Sigmoid colon (tissue), 4 donors: ENCODE data around the gene SLC2A3.

Experiments used
- POLR2AphosphoS5 ChIP-seq, 4 donors: sonication (generic); formaldehyde crosslinking; IDR thresholded peaks; one replicate each; pipeline ENCODE4 v1.6.1; 2017; ENCODE audit warnings: antibody characterized with exemption in 4 of 4
- TF ChIP-seq, protein P1 (sequence below), 4 experiments: fragments of 450-650 bp in 3 of 4; fragments of 200-600 bp in 1 of 4; IDR thresholded peaks; one replicate each; pipeline ENCODE4 v1.5.1; 2016 to 2019; ENCODE audit warnings: antibody characterized with exemption in 4 of 4, mild to moderate bottlenecking in 3 of 4, moderate library complexity in 2 of 4

DNA sequence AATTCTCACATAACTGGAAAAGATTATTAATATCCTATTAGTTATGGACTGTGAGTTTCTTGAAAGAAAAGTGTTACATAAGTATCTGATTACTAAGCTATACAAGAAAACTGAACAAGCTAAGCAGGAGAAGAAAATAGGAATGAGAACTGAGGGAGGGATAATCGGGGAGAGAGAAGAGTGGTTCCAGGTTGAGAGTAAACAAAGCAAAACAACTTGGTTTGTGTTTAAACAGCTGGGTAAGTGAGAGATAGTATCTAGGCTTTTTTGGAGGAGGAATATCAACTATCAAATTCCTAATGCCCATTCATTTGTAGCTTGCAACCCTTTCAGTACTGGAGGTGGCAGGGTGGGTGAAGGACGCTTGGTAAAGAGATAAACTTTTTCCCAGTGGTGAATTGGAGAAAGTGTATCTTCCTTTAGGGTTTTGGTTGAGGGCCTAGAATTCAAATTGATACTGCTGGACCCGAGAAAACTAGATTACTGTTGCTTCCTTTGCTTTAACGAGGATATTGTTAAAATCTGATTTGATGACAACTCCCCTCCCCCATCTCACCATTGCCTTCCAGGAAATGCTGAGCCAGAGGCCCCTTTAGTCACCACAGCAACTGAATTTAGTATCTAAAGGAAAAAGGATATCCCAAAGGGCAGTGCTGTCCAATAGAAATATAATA is 2.0 kb upstream of the SLC2A3 start:
- TF ChIP-seq, protein P1, sequence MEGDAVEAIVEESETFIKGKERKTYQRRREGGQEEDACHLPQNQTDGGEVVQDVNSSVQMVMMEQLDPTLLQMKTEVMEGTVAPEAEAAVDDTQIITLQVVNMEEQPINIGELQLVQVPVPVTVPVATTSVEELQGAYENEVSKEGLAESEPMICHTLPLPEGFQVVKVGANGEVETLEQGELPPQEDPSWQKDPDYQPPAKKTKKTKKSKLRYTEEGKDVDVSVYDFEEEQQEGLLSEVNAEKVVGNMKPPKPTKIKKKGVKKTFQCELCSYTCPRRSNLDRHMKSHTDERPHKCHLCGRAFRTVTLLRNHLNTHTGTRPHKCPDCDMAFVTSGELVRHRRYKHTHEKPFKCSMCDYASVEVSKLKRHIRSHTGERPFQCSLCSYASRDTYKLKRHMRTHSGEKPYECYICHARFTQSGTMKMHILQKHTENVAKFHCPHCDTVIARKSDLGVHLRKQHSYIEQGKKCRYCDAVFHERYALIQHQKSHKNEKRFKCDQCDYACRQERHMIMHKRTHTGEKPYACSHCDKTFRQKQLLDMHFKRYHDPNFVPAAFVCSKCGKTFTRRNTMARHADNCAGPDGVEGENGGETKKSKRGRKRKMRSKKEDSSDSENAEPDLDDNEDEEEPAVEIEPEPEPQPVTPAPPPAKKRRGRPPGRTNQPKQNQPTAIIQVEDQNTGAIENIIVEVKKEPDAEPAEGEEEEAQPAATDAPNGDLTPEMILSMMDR (IDR thresholded peaks at IDR 0.05): peak in 1 of 4 experiments; percentile 9
- no peak for TF ChIP-seq POLR2AphosphoS5 (IDR thresholded peaks at IDR 0.05)
